Erythroblast (primary cell): ENCODE data around the gene MAPK7.

Source experiments
- GATA1 ChIP-seq: IDR thresholded peaks from 2 replicates; pipeline ENCODE4 v1.6.1; 2011; ENCODE audit warnings: low read depth, mild to moderate bottlenecking, control low read depth, low read length, moderate library complexity
- POLR2A ChIP-seq: IDR thresholded peaks from 2 replicates; pipeline ENCODE4 v1.6.1; 2011; ENCODE audit warnings: mild to moderate bottlenecking, low read length

DNA sequence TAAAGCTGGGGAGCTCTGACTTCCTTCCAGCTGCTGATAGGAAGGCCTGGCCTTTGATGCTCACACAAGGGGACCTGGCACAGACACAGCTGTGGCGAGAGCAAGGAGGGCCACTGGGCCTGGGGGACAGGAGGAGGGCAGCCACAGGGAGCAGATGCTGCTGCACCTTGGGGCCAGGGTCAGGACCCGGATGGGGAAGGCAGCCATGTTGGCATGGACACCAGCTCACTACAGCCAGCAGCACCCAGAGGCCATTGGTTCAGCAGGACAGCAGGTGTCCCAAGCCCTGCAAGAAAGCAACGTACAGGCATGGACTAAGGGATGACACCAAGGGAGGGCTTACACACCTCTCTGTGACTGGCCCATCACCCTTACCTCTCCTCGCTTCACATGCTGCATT is 24.7 kb downstream of the MAPK7 start:
- TF ChIP-seq POLR2A (no peak), GATA1 (no peak)
